H9 (cell line): ENCODE measurements around the gene DGLUCY. TPM values are rescaled to one million over a fixed set of nuclear protein-coding genes. Genes with fewer than 3 reads are reported as not detected.

Source experiments
- DNase-seq: peaks from one replicate; pipeline ENCODE4 v3.0.0-alpha.2; 2017
- H2AFZ ChIP-seq: one replicate; pipeline ENCODE4 v1.6.1; 2013; ENCODE audit warnings: mild to moderate bottlenecking, low read length, control low read depth, moderate library complexity
- H2AK5ac ChIP-seq: 2 replicates; pipeline ENCODE4 v1.6.1; 2013; ENCODE audit warnings: low read length, control low read depth, mixed read lengths; ENCODE audit not compliant: insufficient read length
- H2BK120ac ChIP-seq: one replicate; pipeline ENCODE4 v1.6.1; 2013; ENCODE audit warnings: low read depth, mild to moderate bottlenecking, low read length, control low read depth, inconsistent platforms; ENCODE audit not compliant: poor library complexity, severe bottlenecking
- H2BK12ac ChIP-seq: 2 replicates; pipeline ENCODE4 v1.6.1; 2013; ENCODE audit warnings: low read length, control low read depth, mixed read lengths, low read depth; ENCODE audit not compliant: insufficient read length
- H2BK15ac ChIP-seq: 2 replicates; pipeline ENCODE4 v1.6.1; 2013; ENCODE audit warnings: low read depth, low read length, control low read depth
- H2BK20ac ChIP-seq: one replicate; pipeline ENCODE4 v1.6.1; 2013; ENCODE audit warnings: low read depth, mild to moderate bottlenecking, low read length, control low read depth, inconsistent platforms; ENCODE audit not compliant: poor library complexity, severe bottlenecking
- H2BK5ac ChIP-seq: 2 replicates; pipeline ENCODE4 v1.6.1; 2013; ENCODE audit warnings: low read length, control low read depth, mixed read lengths; ENCODE audit not compliant: insufficient read length
- H3K14ac ChIP-seq: 2 replicates; pipeline ENCODE4 v1.6.1; 2013; ENCODE audit warnings: low read length, control low read depth; ENCODE audit not compliant: insufficient read depth
- H3K18ac ChIP-seq: 2 replicates; pipeline ENCODE4 v1.6.1; 2013; ENCODE audit warnings: low read depth, mild to moderate bottlenecking, mixed read lengths, low read length, control low read depth; ENCODE audit not compliant: insufficient read length
- H3K23ac ChIP-seq: 2 replicates; pipeline ENCODE4 v1.6.1; 2013; ENCODE audit warnings: low read length, control low read depth, mixed read lengths, low read depth; ENCODE audit not compliant: insufficient read length
- H3K23me2 ChIP-seq: 2 replicates; pipeline ENCODE4 v1.6.1; 2013; ENCODE audit warnings: low read depth, mild to moderate bottlenecking, mixed read lengths, low read length, control low read depth; ENCODE audit not compliant: insufficient read length, poor library complexity, severe bottlenecking
- H3K27ac ChIP-seq: 2 replicates; pipeline ENCODE4 v1.5.1; 2013; ENCODE audit warnings: low read length, control low read depth, mixed read lengths, low read depth; ENCODE audit not compliant: insufficient read length
- H3K27me3 ChIP-seq: 2 replicates; pipeline ENCODE4 v1.6.1; 2013; ENCODE audit warnings: low read length, control low read depth, inconsistent platforms; ENCODE audit not compliant: insufficient read depth
- H3K4ac ChIP-seq: 2 replicates; pipeline ENCODE4 v1.6.1; 2013; ENCODE audit warnings: low read depth, mild to moderate bottlenecking, control low read depth, inconsistent platforms, low read length, moderate library complexity
- H3K4me1 ChIP-seq: 2 replicates; pipeline ENCODE4 v1.6.1; 2013; ENCODE audit warnings: low read length, control low read depth, inconsistent platforms; ENCODE audit not compliant: insufficient read depth
- H3K4me2 ChIP-seq: 2 replicates; pipeline ENCODE4 v1.6.1; 2013; ENCODE audit warnings: low read length, control low read depth, mixed read lengths; ENCODE audit not compliant: insufficient read length, insufficient read depth
- H3K56ac ChIP-seq: 2 replicates; pipeline ENCODE4 v1.6.1; 2013; ENCODE audit warnings: low read depth, mild to moderate bottlenecking, mixed read lengths, low read length, control low read depth; ENCODE audit not compliant: insufficient read length
- H3K79me1 ChIP-seq: 2 replicates; pipeline ENCODE4 v1.6.1; 2013; ENCODE audit warnings: low read depth, mild to moderate bottlenecking, moderate library complexity, low read length, control low read depth, inconsistent platforms; ENCODE audit not compliant: insufficient read depth, poor library complexity, severe bottlenecking
- H3K79me2 ChIP-seq: 2 replicates; pipeline ENCODE4 v1.6.1; 2013; ENCODE audit warnings: low read length, control low read depth, inconsistent platforms; ENCODE audit not compliant: insufficient read depth
- H3K9ac ChIP-seq: 2 replicates; pipeline ENCODE4 v1.6.1; 2013; ENCODE audit warnings: low read length, control low read depth, mixed read lengths; ENCODE audit not compliant: insufficient read length; ENCODE audit errors: extremely low read depth
- H3K9me3 ChIP-seq: one replicate; pipeline ENCODE4 v1.6.1; 2013; ENCODE audit warnings: low read depth, low read length, inconsistent platforms; ENCODE audit not compliant: control insufficient read depth
- H3T11ph ChIP-seq: one replicate; pipeline ENCODE4 v1.6.1; 2013; ENCODE audit warnings: mild to moderate bottlenecking, low read length, control low read depth, inconsistent platforms
- H4K20me1 ChIP-seq: one replicate; pipeline ENCODE4 v1.6.1; 2013; ENCODE audit not compliant: control insufficient read depth, insufficient read length, insufficient read depth
- H4K5ac ChIP-seq: 2 replicates; pipeline ENCODE4 v1.6.1; 2013; ENCODE audit warnings: low read depth, mild to moderate bottlenecking, mixed read lengths, low read length, control low read depth; ENCODE audit not compliant: insufficient read length
- H4K8ac ChIP-seq: replicated peaks from 2 replicates; pipeline ENCODE4 v1.6.1; 2013; ENCODE audit warnings: low read length, control low read depth, mixed read lengths, low read depth; ENCODE audit not compliant: insufficient read length
- H4K91ac ChIP-seq: 2 replicates; pipeline ENCODE4 v1.6.1; 2013; ENCODE audit warnings: low read depth, mild to moderate bottlenecking, moderate library complexity, mixed read lengths, low read length, control low read depth; ENCODE audit not compliant: insufficient read length
- H3K27ac Mint-ChIP-seq, 3 experiments: 2 replicates in 2 of 3; 3 replicates in 1 of 3; pipeline ENCODE4 v1.8.0; 2020 to 2021; ENCODE audit warnings: mixed read lengths in 3 of 3, mild to moderate bottlenecking in 1 of 3, moderate library complexity in 1 of 3
- H3K27me3 Mint-ChIP-seq: 2 replicates; pipeline ENCODE4 v1.8.0; 2021; ENCODE audit warnings: low read depth, mild to moderate bottlenecking, moderate library complexity, mixed read lengths
- H3K36me3 Mint-ChIP-seq, 3 experiments: 2 replicates in 2 of 3; 3 replicates in 1 of 3; pipeline ENCODE4 v1.8.0; 2020 to 2021; ENCODE audit warnings: low read depth in 3 of 3, mixed read lengths in 3 of 3; ENCODE audit not compliant: insufficient read depth in 1 of 3
- H3K4me1 Mint-ChIP-seq, 2 experiments: 2 replicates each; pipeline ENCODE4 v1.8.0; 2020; ENCODE audit warnings: mixed read lengths in 2 of 2
- H3K4me3 Mint-ChIP-seq, 2 experiments: 2 replicates in 1 of 2; 3 replicates in 1 of 2; pipeline ENCODE4 v1.8.0; 2020 to 2021; ENCODE audit warnings: mild to moderate bottlenecking in 2 of 2, mixed read lengths in 2 of 2, moderate library complexity in 1 of 2
- H3K9me3 Mint-ChIP-seq, 2 experiments: 2 replicates in 1 of 2; 3 replicates in 1 of 2; pipeline ENCODE4 v1.8.0; 2020; ENCODE audit warnings: mild to moderate bottlenecking in 2 of 2, mixed read lengths in 2 of 2, moderate library complexity in 1 of 2
- CTCF ChIP-seq: fragments of 200-600 bp; sonication (generic); conservative IDR thresholded peaks from 3 replicates; pipeline ENCODE4 v1.8.0; 2021; ENCODE audit warnings: antibody characterized with exemption, mild to moderate bottlenecking
- WGBS: extraction: QIAGEN DNeasy Blood & Tissue Kit; methylation state at CpG from one replicate; pipeline ENCODE4 v1.1.7; 2013; ENCODE audit warnings: missing lambda C conversion rate, low lambda C conversion rate, mixed read lengths; ENCODE audit not compliant: insufficient read length; ENCODE audit errors: extremely low coverage; 5-methylcytosine and 5-hydroxymethylcytosine counted together
- total RNA-seq: library from RNA; stranded (reverse); gene quantifications from 2 replicates; pipeline ENCODE4 v1.2.1, GENCODE V29; 2021

DGLUCY gene
- total RNA-seq, 1 experiment from 2014 or later = 29.6 TPM

- no peak overlapping the region for H4K5ac ChIP-seq
- no peak overlapping the region for H3K56ac ChIP-seq
- no peak for DNase-seq
- H3K27ac Mint-ChIP-seq = no peak overlapping the region
- no peak overlapping the region for H2AFZ ChIP-seq
- no peak overlapping the region for H3T11ph ChIP-seq
- H3K18ac ChIP-seq = no peak overlapping the region
- H3K79me2 ChIP-seq = no peaks in the 10 kb centered on the region
- H4K20me1 ChIP-seq = no peaks in the 10 kb centered on the region
- H3K27me3 Mint-ChIP-seq = no peaks in the 10 kb centered on the region; the same call in none of the 2 replicates
- H3K4me2 ChIP-seq = no peak overlapping the region
- no peak overlapping the region for H4K8ac ChIP-seq
- H3K27me3 ChIP-seq = no peaks in the 10 kb centered on the region
- H3K9ac ChIP-seq = no peak overlapping the region
- no peak overlapping the region for H4K91ac ChIP-seq
- H2BK120ac ChIP-seq = no peak overlapping the region
- peaks cover 12 to 20% of the 10 kb centered on the region in 2 experiments for H3K4me1 Mint-ChIP-seq
- no peak overlapping the region for H3K27ac ChIP-seq
- H3K4me3 Mint-ChIP-seq = no peak overlapping the region
- H2BK15ac ChIP-seq = no peak overlapping the region
- no peak overlapping the region for H2AK5ac ChIP-seq
- H2BK12ac ChIP-seq = no peak overlapping the region
- no CpG with 5 or more reads among the region's 1 CpG for whole genome bisulfite sequencing
- H3K4ac ChIP-seq = no peak overlapping the region
- H3K14ac ChIP-seq = no peak overlapping the region
- H3K23me2 ChIP-seq = no peaks in the 10 kb centered on the region
- peaks cover 2% of the 10 kb centered on the region for H3K4me1 ChIP-seq
- no peaks in the 10 kb centered on the region for H3K9me3 Mint-ChIP-seq
- no peaks in the 10 kb centered on the region for H3K79me1 ChIP-seq
- H2BK5ac ChIP-seq = no peak overlapping the region
- peaks cover 0 to 10% (median 0%) of the 10 kb centered on the region in 3 experiments; a peak in 3 of 7 replicates for H3K36me3 Mint-ChIP-seq
- TF ChIP-seq CTCF = no peak
- no peak overlapping the region for H2BK20ac ChIP-seq
- no peaks in the 10 kb centered on the region for H3K9me3 ChIP-seq
- no peak overlapping the region for H3K23ac ChIP-seq
Observed at GRCh38 chr14:91223028-91223783, 109.3 kb downstream of the DGLUCY start.
